ENCODE results near the gene BAMBI.

BAMBI gene

GRCh38 chr10:28705472-28705871 lies 28.2 kb downstream of the BAMBI start:
- no peak overlapping the region for H3K18ac ChIP-seq (ENCODE audit: low read depth in 1 of 2, low read length in 2 of 2)
- no peak overlapping the region for H2AFZ ChIP-seq (ENCODE audit: low read depth, low read length)
- H3K4me2 ChIP-seq (ENCODE audit: low read length, poor library complexity, severe bottlenecking): no peak overlapping the region
- H3K9ac ChIP-seq (ENCODE audit: low read length): no peak overlapping the region
- no peak overlapping the region for H3K4me3 ChIP-seq (ENCODE audit: insufficient read depth in 1 of 2, low read depth in 1 of 2, low read length in 2 of 2)
- H2BK15ac ChIP-seq (ENCODE audit: low read depth, poor library complexity, severe bottlenecking): no peak overlapping the region
- H2BK12ac ChIP-seq (ENCODE audit: low read length in 2 of 2): peak overlapping the region in 1 of 2 experiments; percentile 42
- no peak overlapping the region for H2BK5ac ChIP-seq (ENCODE audit: low read depth, low read length, poor library complexity, severe bottlenecking)
- 86% methylated on average over 8 of the region's 8 CpGs for WGBS
- H3K27ac ChIP-seq (ENCODE audit: low read length, poor library complexity, severe bottlenecking): no peak overlapping the region
- no peak overlapping the region for H2AK5ac ChIP-seq (ENCODE audit: low read length, severe bottlenecking)
- H4K91ac ChIP-seq (ENCODE audit: low read length): no peak overlapping the region
- H4K8ac ChIP-seq (ENCODE audit: low read length): no peak overlapping the region
- no peak for DNase-seq
- H2BK120ac ChIP-seq (ENCODE audit: low read depth, low read length): no peak overlapping the region
- no peaks in the 10 kb centered on the region for H3K36me3 ChIP-seq (ENCODE audit: control insufficient read depth in 1 of 2, insufficient read depth in 2 of 2, low read depth in 1 of 2, low read length in 2 of 2)
- peak overlapping the region in 1 of 2 experiments; percentile 50 for H3K14ac ChIP-seq (ENCODE audit: low read length in 2 of 2)
- peaks cover 0 to 13% of the 10 kb centered on the region in 2 experiments for H3K27me3 ChIP-seq (ENCODE audit: control insufficient read depth in 1 of 2, insufficient read depth in 1 of 2, low read length in 2 of 2)
- no peaks in the 10 kb centered on the region for H3K9me3 ChIP-seq (ENCODE audit: control insufficient read depth, low read length)
- no peak overlapping the region for H3K23ac ChIP-seq (ENCODE audit: low read length in 2 of 2)
- no peak overlapping the region for H3K4ac ChIP-seq (ENCODE audit: low read depth in 1 of 2, low read length in 2 of 2)
- no peaks in the 10 kb centered on the region for H3K79me1 ChIP-seq (replicated peaks; ENCODE audit: low read length, poor library complexity, severe bottlenecking)
- H3K4me1 ChIP-seq (ENCODE audit: control insufficient read depth, insufficient read depth, low read depth, low read length): no peaks in the 10 kb centered on the region

- whole genome bisulfite sequencing: 95% methylated on average over 8 of the region's 9 CpGs
- Histone ChIP-seq H3K23ac (ENCODE audit: low read length in 2 of 2) (no peak overlapping the region), H3K36me3 (ENCODE audit: control insufficient read depth in 1 of 2, insufficient read depth in 2 of 2, low read depth in 1 of 2, low read length in 2 of 2) (no peaks in the 10 kb centered on the region), H2AK5ac (ENCODE audit: low read length, severe bottlenecking) (no peak overlapping the region), H3K9me3 (ENCODE audit: control insufficient read depth, low read length) (no peaks in the 10 kb centered on the region), H4K91ac (ENCODE audit: low read length) (no peak overlapping the region), H3K9ac (ENCODE audit: low read length) (no peak overlapping the region), H3K4me3 (ENCODE audit: insufficient read depth in 1 of 2, low read depth in 1 of 2, low read length in 2 of 2) (no peak overlapping the region), H2BK12ac (ENCODE audit: low read length in 2 of 2) (no peak overlapping the region), H3K4ac (ENCODE audit: low read depth in 1 of 2, low read length in 2 of 2) (no peak overlapping the region), H4K8ac (ENCODE audit: low read length) (no peak overlapping the region), H3K4me2 (ENCODE audit: low read length, poor library complexity, severe bottlenecking) (no peak overlapping the region), H2AFZ (ENCODE audit: low read depth, low read length) (no peak overlapping the region), H3K79me1 (replicated peaks; ENCODE audit: low read length, poor library complexity, severe bottlenecking) (no peaks in the 10 kb centered on the region), H3K18ac (ENCODE audit: low read depth in 1 of 2, low read length in 2 of 2) (no peak overlapping the region), H3K27ac (ENCODE audit: low read length, poor library complexity, severe bottlenecking) (no peak overlapping the region), H2BK120ac (ENCODE audit: low read depth, low read length) (no peak overlapping the region), H3K14ac (ENCODE audit: low read length in 2 of 2) (no peak overlapping the region), H3K4me1 (ENCODE audit: control insufficient read depth, insufficient read depth, low read depth, low read length) (no peaks in the 10 kb centered on the region), H3K27me3 (ENCODE audit: control insufficient read depth in 1 of 2, insufficient read depth in 1 of 2, low read length in 2 of 2) (peaks cover 0 to 13% of the 10 kb centered on the region in 2 experiments), H2BK15ac (ENCODE audit: low read depth, poor library complexity, severe bottlenecking) (no peak overlapping the region), H2BK5ac (ENCODE audit: low read depth, low read length, poor library complexity, severe bottlenecking) (no peak overlapping the region)
- no peak for DNase-seq
Measured at GRCh38 chr10:28709001-28709710, 31.8 kb downstream of the BAMBI start.

GRCh38 chr10:28710202-28710886 lies 33.0 kb downstream of the BAMBI start:
- peak; percentile 16 for DNase-seq
- no peak overlapping the region for H3K4me3 ChIP-seq (ENCODE audit: insufficient read depth in 1 of 2, low read depth in 1 of 2, low read length in 2 of 2)
- H2AK5ac ChIP-seq (ENCODE audit: low read length, severe bottlenecking): no peak overlapping the region
- H3K4me1 ChIP-seq (ENCODE audit: control insufficient read depth, insufficient read depth, low read depth, low read length): no peaks in the 10 kb centered on the region
- no peaks in the 10 kb centered on the region for H3K36me3 ChIP-seq (ENCODE audit: control insufficient read depth in 1 of 2, insufficient read depth in 2 of 2, low read depth in 1 of 2, low read length in 2 of 2)
- no peak overlapping the region for H3K27ac ChIP-seq (ENCODE audit: low read length, poor library complexity, severe bottlenecking)
- no peak overlapping the region for H4K91ac ChIP-seq (ENCODE audit: low read length)
- peaks cover 0 to 11% of the 10 kb centered on the region in 2 experiments for H3K27me3 ChIP-seq (ENCODE audit: control insufficient read depth in 1 of 2, insufficient read depth in 1 of 2, low read length in 2 of 2)
- no peaks in the 10 kb centered on the region for H3K9me3 ChIP-seq (ENCODE audit: control insufficient read depth, low read length)
- peak overlapping the region in 1 of 2 experiments; percentile 16 for H2BK12ac ChIP-seq (ENCODE audit: low read length in 2 of 2)
- H3K4me2 ChIP-seq (ENCODE audit: low read length, poor library complexity, severe bottlenecking): no peak overlapping the region
- peak overlapping the region in 1 of 2 experiments; percentile 61 for H3K18ac ChIP-seq (ENCODE audit: low read depth in 1 of 2, low read length in 2 of 2)
- WGBS: 66% methylated on average over 6 of the region's 6 CpGs
- H3K14ac ChIP-seq (ENCODE audit: low read length in 2 of 2): peak overlapping the region in 1 of 2 experiments; percentile 32
- no peak overlapping the region for H3K4ac ChIP-seq (ENCODE audit: low read depth in 1 of 2, low read length in 2 of 2)
- H2BK5ac ChIP-seq (ENCODE audit: low read depth, low read length, poor library complexity, severe bottlenecking): no peak overlapping the region
- H4K8ac ChIP-seq (ENCODE audit: low read length): no peak overlapping the region
- H2BK15ac ChIP-seq (ENCODE audit: low read depth, poor library complexity, severe bottlenecking): no peak overlapping the region
- H3K9ac ChIP-seq (ENCODE audit: low read length): no peak overlapping the region
- no peak overlapping the region for H3K23ac ChIP-seq (ENCODE audit: low read length in 2 of 2)
- no peak overlapping the region for H2BK120ac ChIP-seq (ENCODE audit: low read depth, low read length)
- no peaks in the 10 kb centered on the region for H3K79me1 ChIP-seq (replicated peaks; ENCODE audit: low read length, poor library complexity, severe bottlenecking)
- no peak overlapping the region for H2AFZ ChIP-seq (ENCODE audit: low read depth, low read length)

- Histone ChIP-seq H2BK120ac (ENCODE audit: low read depth, low read length) (no peak overlapping the region), H3K9me3 (ENCODE audit: control insufficient read depth, low read length) (no peaks in the 10 kb centered on the region), H3K4me1 (ENCODE audit: control insufficient read depth, insufficient read depth, low read depth, low read length) (no peaks in the 10 kb centered on the region), H3K36me3 (ENCODE audit: control insufficient read depth in 1 of 2, insufficient read depth in 2 of 2, low read depth in 1 of 2, low read length in 2 of 2) (no peaks in the 10 kb centered on the region), H2AFZ (ENCODE audit: low read depth, low read length) (no peak overlapping the region), H3K27ac (ENCODE audit: low read length, poor library complexity, severe bottlenecking) (no peak overlapping the region), H2BK15ac (ENCODE audit: low read depth, poor library complexity, severe bottlenecking) (no peak overlapping the region), H3K9ac (ENCODE audit: low read length) (no peak overlapping the region), H2BK12ac (ENCODE audit: low read length in 2 of 2) (no peak overlapping the region), H3K23ac (ENCODE audit: low read length in 2 of 2) (no peak overlapping the region), H3K4ac (ENCODE audit: low read depth in 1 of 2, low read length in 2 of 2) (no peak overlapping the region), H3K27me3 (ENCODE audit: control insufficient read depth in 1 of 2, insufficient read depth in 1 of 2, low read length in 2 of 2) (peaks cover 0 to 8% of the 10 kb centered on the region in 2 experiments), H4K8ac (ENCODE audit: low read length) (no peak overlapping the region), H3K14ac (ENCODE audit: low read length in 2 of 2) (no peak overlapping the region), H3K79me1 (replicated peaks; ENCODE audit: low read length, poor library complexity, severe bottlenecking) (no peaks in the 10 kb centered on the region), H2BK5ac (ENCODE audit: low read depth, low read length, poor library complexity, severe bottlenecking) (no peak overlapping the region), H3K18ac (ENCODE audit: low read depth in 1 of 2, low read length in 2 of 2) (no peak overlapping the region), H3K4me2 (ENCODE audit: low read length, poor library complexity, severe bottlenecking) (no peak overlapping the region), H3K4me3 (ENCODE audit: insufficient read depth in 1 of 2, low read depth in 1 of 2, low read length in 2 of 2) (no peak overlapping the region), H4K91ac (ENCODE audit: low read length) (no peak overlapping the region), H2AK5ac (ENCODE audit: low read length, severe bottlenecking) (no peak overlapping the region)
- 100% methylated on average over 1 of the region's 1 CpG for WGBS
- no peak for DNase-seq
Measured at GRCh38 chr10:28711041-28711440, 33.7 kb downstream of the BAMBI start.
